ENCODE data around the gene CNKSR3. TPM values are rescaled to one million over a fixed set of nuclear protein-coding genes. Genes with fewer than 3 reads are reported as not detected.

Gene CNKSR3
- total RNA-seq, 1 donor from 2014 or later = 11.8 TPM

- intact Hi-C loops (cut with DNase I) = no loop called here
- Histone ChIP-seq H3K27me3 (no peaks in the 10 kb centered on the region), H3K4me1 (no peaks in the 10 kb centered on the region), H3K27ac (no peak overlapping the region), H3K9me3 (no peaks in the 10 kb centered on the region), H3K36me3 (no peaks in the 10 kb centered on the region), H3K4me3 (no peak overlapping the region)
- ATAC-seq (no peak), DNase-seq (no peak)
- no peak for TF ChIP-seq CTCF (IDR thresholded peaks at IDR 0.05)
These were observed 68.5 kb downstream of the CNKSR3 start for GRCh38 chr6:154441995-154442310.

GRCh38 chr6:154440422-154441043, 70.0 kb downstream of the CNKSR3 start:
- intact Hi-C loops (cut with DNase I) = no loop called here
- TF ChIP-seq CTCF (IDR thresholded peaks at IDR 0.05) = no peak
- no peak overlapping the region for H3K27ac ChIP-seq

GRCh38 chr6:154440022-154440421, 70.5 kb downstream of the CNKSR3 start:
- no peak for ATAC-seq
- Histone ChIP-seq H3K27ac (no peak overlapping the region), H3K4me3 (no peak overlapping the region), H3K4me1 (no peaks in the 10 kb centered on the region), H3K36me3 (no peaks in the 10 kb centered on the region), H3K9me3 (no peaks in the 10 kb centered on the region), H3K27me3 (no peaks in the 10 kb centered on the region)
- intact Hi-C loops (cut with DNase I) = no loop called here
- no peak for TF ChIP-seq CTCF (IDR thresholded peaks at IDR 0.05)
- DNase-seq = no peak

More at GRCh38 chr6:154440422-154441043, 70.0 kb downstream of the CNKSR3 start:
- H3K4me3 ChIP-seq = no peak overlapping the region
- no peaks in the 10 kb centered on the region for H3K36me3 ChIP-seq
- no peaks in the 10 kb centered on the region for H3K27me3 ChIP-seq
- ATAC-seq (no peak), DNase-seq (no peak)
- no peaks in the 10 kb centered on the region for H3K9me3 ChIP-seq
- H3K4me1 ChIP-seq = no peaks in the 10 kb centered on the region

- H3K36me3 ChIP-seq = no peaks in the 10 kb centered on the region
- H3K27me3 ChIP-seq = no peaks in the 10 kb centered on the region
- no peaks in the 10 kb centered on the region for H3K9me3 ChIP-seq
- ATAC-seq (no peak), DNase-seq (no peak)
- no peak overlapping the region for H3K4me3 ChIP-seq
- H3K27ac ChIP-seq = no peak overlapping the region
- intact Hi-C loops (cut with DNase I) = no loop called here
- TF ChIP-seq CTCF (IDR thresholded peaks at IDR 0.05) = no peak
- no peaks in the 10 kb centered on the region for H3K4me1 ChIP-seq
These were observed 71.5 kb downstream of the CNKSR3 start for GRCh38 chr6:154438882-154439415.

GRCh38 chr6:154435400-154435945, 75.0 kb downstream of the CNKSR3 start:
- no peak for ATAC-seq
- Histone ChIP-seq H3K4me1 (no peaks in the 10 kb centered on the region), H3K36me3 (no peaks in the 10 kb centered on the region), H3K4me3 (no peak overlapping the region), H3K27ac (no peak overlapping the region), H3K9me3 (no peaks in the 10 kb centered on the region), H3K27me3 (no peaks in the 10 kb centered on the region)
- no peak for TF ChIP-seq CTCF (IDR thresholded peaks at IDR 0.05)
- DNase-seq = no peak
- intact Hi-C loops (cut with DNase I) = no loop called here
